Measurements from ENCODE around the gene CLRN2. TPM values are rescaled to one million over a fixed set of nuclear protein-coding genes. Genes with fewer than 3 reads are reported as not detected.

CLRN2 gene
- polyA plus RNA-seq, 1 experiment, result not detected

DNA sequence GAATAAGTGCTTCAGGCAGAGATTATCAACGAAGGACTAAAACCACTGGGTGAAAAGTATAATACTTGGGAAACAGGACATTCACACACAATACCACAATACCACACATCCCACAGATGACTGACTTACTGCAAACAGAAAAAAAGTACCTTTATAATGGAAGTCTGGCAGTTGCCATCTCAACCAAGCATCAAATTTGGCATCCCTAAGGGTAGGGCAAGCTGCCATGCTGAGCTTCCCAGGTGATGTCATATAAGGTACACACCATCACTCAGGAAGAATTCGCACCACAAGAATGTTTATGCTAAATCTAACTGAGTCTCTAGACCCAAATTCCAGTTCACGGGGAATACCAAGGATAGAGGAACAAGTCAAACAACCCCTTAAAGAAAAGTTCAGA lies 12.2 kb upstream of the CLRN2 start:
- Histone ChIP-seq H3K4me3 (ENCODE audit: low read depth, low read length) (no peak overlapping the region), H3K27me3 (ENCODE audit: control insufficient read depth, insufficient read depth, low read length) (no peaks in the 10 kb centered on the region), H3K36me3 (ENCODE audit: control insufficient read depth, insufficient read depth, low read length) (peaks cover 7% of the 10 kb centered on the region)
- ChIA-PET POLR2A (no interaction called here), CTCF (interaction anchor here (1.3 kb wide), 1 partner anchor 30 kb away, joined by 5 read pairs; no protein-coding TSS in a partner anchor)
- DNase-seq (ENCODE audit: low read depth), result no peak
- TF ChIP-seq, protein P1, sequence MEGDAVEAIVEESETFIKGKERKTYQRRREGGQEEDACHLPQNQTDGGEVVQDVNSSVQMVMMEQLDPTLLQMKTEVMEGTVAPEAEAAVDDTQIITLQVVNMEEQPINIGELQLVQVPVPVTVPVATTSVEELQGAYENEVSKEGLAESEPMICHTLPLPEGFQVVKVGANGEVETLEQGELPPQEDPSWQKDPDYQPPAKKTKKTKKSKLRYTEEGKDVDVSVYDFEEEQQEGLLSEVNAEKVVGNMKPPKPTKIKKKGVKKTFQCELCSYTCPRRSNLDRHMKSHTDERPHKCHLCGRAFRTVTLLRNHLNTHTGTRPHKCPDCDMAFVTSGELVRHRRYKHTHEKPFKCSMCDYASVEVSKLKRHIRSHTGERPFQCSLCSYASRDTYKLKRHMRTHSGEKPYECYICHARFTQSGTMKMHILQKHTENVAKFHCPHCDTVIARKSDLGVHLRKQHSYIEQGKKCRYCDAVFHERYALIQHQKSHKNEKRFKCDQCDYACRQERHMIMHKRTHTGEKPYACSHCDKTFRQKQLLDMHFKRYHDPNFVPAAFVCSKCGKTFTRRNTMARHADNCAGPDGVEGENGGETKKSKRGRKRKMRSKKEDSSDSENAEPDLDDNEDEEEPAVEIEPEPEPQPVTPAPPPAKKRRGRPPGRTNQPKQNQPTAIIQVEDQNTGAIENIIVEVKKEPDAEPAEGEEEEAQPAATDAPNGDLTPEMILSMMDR (IDR thresholded peaks at IDR 0.05; ENCODE audit: insufficient read depth, low read depth, low read length), result no peak

GRCh38 chr4:17504081-17504480 lies 10.9 kb upstream of the CLRN2 start:
- CTCF ChIA-PET, result interaction anchor here (0.6 to 1.3 kb wide), 3 partner anchors 11 to 32 kb away, joined by 3 to 5 read pairs (median 4); no protein-coding TSS in a partner anchor
- no peak for DNase-seq (ENCODE audit: low read depth)
- Histone ChIP-seq H3K27me3 (ENCODE audit: control insufficient read depth, insufficient read depth, low read length) (no peaks in the 10 kb centered on the region), H3K4me3 (ENCODE audit: low read depth, low read length) (no peak overlapping the region), H3K36me3 (ENCODE audit: control insufficient read depth, insufficient read depth, low read length) (peaks cover 7% of the 10 kb centered on the region)
- POLR2A ChIA-PET, result no interaction called here
- TF ChIP-seq, protein P1 (IDR thresholded peaks at IDR 0.05; ENCODE audit: insufficient read depth, low read depth, low read length), result no peak

GRCh38 chr4:17510582-17510981 lies 4.4 kb upstream of the CLRN2 start:
- Histone ChIP-seq H3K27me3 (ENCODE audit: control insufficient read depth, insufficient read depth, low read length) (peaks cover 2% of the 10 kb centered on the region; the same call in 1 of the 2 replicates), H3K4me3 (ENCODE audit: low read depth, low read length) (no peak overlapping the region), H3K36me3 (ENCODE audit: control insufficient read depth, insufficient read depth, low read length) (peaks cover 2% of the 10 kb centered on the region; the same call in 1 of the 2 replicates)
- ChIA-PET CTCF (interaction anchor here (0.6 to 1.3 kb wide), 4 partner anchors 11 to 454 kb away, joined by 3 to 4 read pairs (median 3); no protein-coding TSS in a partner anchor), POLR2A (no interaction called here)
- DNase-seq (ENCODE audit: low read depth), result no peak
- TF ChIP-seq, protein P1 (IDR thresholded peaks at IDR 0.05; ENCODE audit: insufficient read depth, low read depth, low read length), result no peak

DNA sequence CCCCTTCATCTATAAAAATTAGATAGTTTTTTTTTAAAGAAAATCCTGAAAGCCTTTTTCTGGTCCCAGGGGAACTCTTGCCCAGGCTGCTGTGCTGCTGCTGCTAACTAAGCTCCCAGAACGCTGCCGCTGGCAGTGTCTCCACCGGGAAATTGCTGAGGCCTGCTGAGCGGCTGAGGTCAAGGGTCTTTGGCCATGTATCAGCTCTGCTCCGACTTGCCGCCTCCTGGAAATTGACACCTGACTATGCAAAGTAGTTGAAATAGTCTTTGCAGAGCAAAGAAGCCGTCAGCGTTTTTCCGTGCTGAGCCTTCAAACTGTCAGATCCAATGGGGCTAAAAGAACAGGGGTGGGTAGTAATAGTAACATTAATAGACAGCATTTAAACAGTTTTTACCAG lies 3.9 kb upstream of the CLRN2 start:
- Histone ChIP-seq H3K27me3 (ENCODE audit: control insufficient read depth, insufficient read depth, low read length) (peaks cover 3% of the 10 kb centered on the region), H3K4me3 (ENCODE audit: low read depth, low read length) (peak overlapping the region; percentile 54), H3K36me3 (ENCODE audit: control insufficient read depth, insufficient read depth, low read length) (peaks cover 2% of the 10 kb centered on the region; the same call in 1 of the 2 replicates)
- TF ChIP-seq, protein P1 (IDR thresholded peaks at IDR 0.05; ENCODE audit: insufficient read depth, low read depth, low read length), result no peak
- POLR2A ChIA-PET, result no interaction called here
- DNase-seq (ENCODE audit: low read depth), result no peak
- CTCF ChIA-PET, result interaction anchor here (0.6 to 1.3 kb wide), 4 partner anchors 12 to 453 kb away, joined by 3 to 4 read pairs (median 3); no protein-coding TSS in a partner anchor

- DNase-seq (ENCODE audit: low read depth), result no peak
- ChIA-PET CTCF (no interaction called here), POLR2A (no interaction called here)
- peaks cover 2% of the 10 kb centered on the region; the same call in 1 of the 2 replicates for H3K36me3 ChIP-seq (ENCODE audit: control insufficient read depth, insufficient read depth, low read length)
- H3K4me3 ChIP-seq (ENCODE audit: low read depth, low read length), result peak overlapping the region; percentile 54
- TF ChIP-seq, protein P1 (IDR thresholded peaks at IDR 0.05; ENCODE audit: insufficient read depth, low read depth, low read length), result no peak
- peaks cover 5% of the 10 kb centered on the region for H3K27me3 ChIP-seq (ENCODE audit: control insufficient read depth, insufficient read depth, low read length)
Observed at GRCh38 chr4:17511509-17511949, 3.4 kb upstream of the CLRN2 start.
